Right cardiac atrium (tissue), 5 donors: ENCODE results near the gene GPR153. TPM values are rescaled to one million over a fixed set of nuclear protein-coding genes. Genes with fewer than 3 reads are reported as not detected.

Source experiments
- ATAC-seq, 2 donors: fragments of 200-7000 bp; cut with Tn5 transposase; one replicate each; pipeline versions ENCODE4 v1.8.0 to v1.9.1; 2020; ENCODE audit warnings: moderate library complexity in 2 of 2, mild to moderate bottlenecking in 1 of 2
- DNase-seq, 3 donors: peaks; one replicate each; pipeline ENCODE4 v3.0.0-alpha.2; 2020
- H3K27ac ChIP-seq: one replicate; pipeline ENCODE4 v1.5.1; 2013; ENCODE audit warnings: mild to moderate bottlenecking, low read length, control low read depth, moderate library complexity
- H3K27me3 ChIP-seq: one replicate; pipeline ENCODE4 v1.6.1; 2013; ENCODE audit not compliant: control insufficient read depth, insufficient read depth
- H3K4me1 ChIP-seq: one replicate; pipeline ENCODE4 v1.6.1; 2013; ENCODE audit warnings: low read length; ENCODE audit not compliant: control insufficient read depth, insufficient read depth
- H3K4me3 ChIP-seq: one replicate; pipeline ENCODE4 v1.5.1; 2013; ENCODE audit warnings: low read length, control low read depth
- H3K9me3 ChIP-seq: one replicate; pipeline ENCODE4 v1.6.1; 2013; ENCODE audit warnings: low read length; ENCODE audit not compliant: control insufficient read depth
- WGBS: extraction: QIAGEN DNeasy Blood & Tissue Kit; methylation state at CpG from one replicate; pipeline ENCODE4 v1.1.7; 2013; 5-methylcytosine and 5-hydroxymethylcytosine counted together
- intact Hi-C, 4 donors: fragments of 100-400 bp; cut with DNase I; formaldehyde crosslinking; loops; one replicate each; pipeline versions ENCODE4 v1.11.0 to v1.14.0; 2022 to 2023
- polyA plus RNA-seq: library from polyadenylated mRNA; stranded (reverse); fragments of 200-250 nt; gene quantifications from one replicate; pipeline ENCODE4 v1.2.3, GENCODE V29; 2013
- total RNA-seq, 4 donors: library from RNA; stranded (reverse); fragmentation: NEBNext Ultra II Directional; extraction: Animal tissue kit (Norgen Biotek cat#: 25700); gene quantifications; one replicate each; pipeline ENCODE4 v1.2.1, GENCODE V29; 2021
- donor health status: healthy with polysubstance abuse.
- donor health status: DM: no; HTN: yes; CAD: no.
- donor health status: DM: no; HTN: no; CAD: no.
- donor health status: DM: no; HTN: yes; CAD: no; lungs with severe emphysema.
- donor health status: DM: yes; HTN: yes; CAD: no.

The GPR153 gene
- total and polyA plus RNA-seq, 5 donors = 6.7 to 14.3 (median 9.3) TPM

GRCh38 chr1:6241107-6241886 lies 19.6 kb downstream of the GPR153 start:
- H3K9me3 ChIP-seq = no peaks in the 10 kb centered on the region
- H3K27me3 ChIP-seq = no peaks in the 10 kb centered on the region
- no peak for ATAC-seq
- H3K4me3 ChIP-seq = no peak overlapping the region
- no peak for DNase-seq
- 32% methylated on average over 33 of the region's 33 CpGs for WGBS
- intact Hi-C loops = loop anchor here in 2 of 4 donors (5.0 to 10.0 kb wide), 2 partner anchors 44 to 196 kb away; partner anchors contain the start of genes KCNAB2 (in 1 of the 2) and RPL22 (in 1 of the 2)
- no peak overlapping the region for H3K27ac ChIP-seq
- no peaks in the 10 kb centered on the region for H3K4me1 ChIP-seq

- H3K9me3 ChIP-seq = no peaks in the 10 kb centered on the region
- WGBS = 77% methylated on average over 17 of the region's 17 CpGs
- H3K27ac ChIP-seq = no peak overlapping the region
- intact Hi-C loops = loop anchor here in 2 of 4 donors (5.0 to 10.0 kb wide), 2 partner anchors 43 to 195 kb away; partner anchors contain the start of genes KCNAB2 (in 1 of the 2) and RPL22 (in 1 of the 2)
- H3K4me1 ChIP-seq = peaks cover 1% of the 10 kb centered on the region
- DNase-seq (peak in 1 of 3 donors; percentile 27), ATAC-seq (no peak)
- H3K4me3 ChIP-seq = no peak overlapping the region
- H3K27me3 ChIP-seq = no peaks in the 10 kb centered on the region
Measured at GRCh38 chr1:6239950-6240768, 20.7 kb downstream of the GPR153 start.

GRCh38 chr1:6239213-6239752 lies 21.6 kb downstream of the GPR153 start:
- Histone ChIP-seq H3K4me3 (no peak overlapping the region), H3K27ac (no peak overlapping the region), H3K27me3 (no peaks in the 10 kb centered on the region), H3K4me1 (peaks cover 5% of the 10 kb centered on the region), H3K9me3 (no peaks in the 10 kb centered on the region)
- intact Hi-C loops = no loop called here
- DNase-seq (peak in 1 of 3 donors; percentile 1), ATAC-seq (no peak)
- 36% methylated on average over 7 of the region's 7 CpGs for WGBS

GRCh38 chr1:6237093-6237492 lies 23.8 kb downstream of the GPR153 start:
- intact Hi-C loops = no loop called here
- Histone ChIP-seq H3K9me3 (no peaks in the 10 kb centered on the region), H3K27me3 (no peaks in the 10 kb centered on the region), H3K4me1 (peaks cover 5% of the 10 kb centered on the region), H3K27ac (no peak overlapping the region), H3K4me3 (no peak overlapping the region)
- peak in 1 of 3 donors; percentile 15 for DNase-seq
- WGBS = 98% methylated on average over 4 of the region's 4 CpGs
- ATAC-seq = no peak

- Histone ChIP-seq H3K27ac (no peak overlapping the region), H3K4me1 (peaks cover 7% of the 10 kb centered on the region), H3K4me3 (peak overlapping the region; percentile 99), H3K9me3 (no peaks in the 10 kb centered on the region), H3K27me3 (no peaks in the 10 kb centered on the region)
- peak in 1 of 3 donors; percentile 66 for DNase-seq
- WGBS = under 1% methylated on average over 30 of the region's 30 CpGs
- peak in 1 of 2 donors; percentile 2 for ATAC-seq
- intact Hi-C loops = no loop called here
Measured at GRCh38 chr1:6235296-6235677, 25.6 kb downstream of the GPR153 start.

GRCh38 chr1:6234502-6235295 lies 26.2 kb downstream of the GPR153 start:
- H3K27ac ChIP-seq = peak overlapping the region; percentile 2
- DNase-seq = peak in 1 of 3 donors; percentile 19
- intact Hi-C loops = no loop called here
- no peaks in the 10 kb centered on the region for H3K27me3 ChIP-seq
- H3K4me1 ChIP-seq = peaks cover 7% of the 10 kb centered on the region
- peak overlapping the region; percentile 99 for H3K4me3 ChIP-seq
- 35% methylated on average over 20 of the region's 20 CpGs for WGBS
- ATAC-seq = no peak
- H3K9me3 ChIP-seq = no peaks in the 10 kb centered on the region

GRCh38 chr1:6233376-6233775 lies 27.5 kb downstream of the GPR153 start:
- H3K27ac ChIP-seq = peak overlapping the region; percentile 69
- WGBS = 41% methylated on average over 1 of the region's 1 CpG
- DNase-seq (peak in 1 of 3 donors; percentile 3), ATAC-seq (no peak)
- no peaks in the 10 kb centered on the region for H3K9me3 ChIP-seq
- intact Hi-C loops = no loop called here
- H3K27me3 ChIP-seq = no peaks in the 10 kb centered on the region
- no peak overlapping the region for H3K4me3 ChIP-seq
- H3K4me1 ChIP-seq = peaks cover 7% of the 10 kb centered on the region

GRCh38 chr1:6225651-6226050 lies 35.2 kb downstream of the GPR153 start:
- intact Hi-C loops = no loop called here
- H3K4me3 ChIP-seq = no peak overlapping the region
- peak overlapping the region; percentile 2 for H3K27ac ChIP-seq
- no peaks in the 10 kb centered on the region for H3K27me3 ChIP-seq
- 76% methylated on average over 8 of the region's 8 CpGs for WGBS
- H3K4me1 ChIP-seq = peaks cover 8% of the 10 kb centered on the region
- peak in 1 of 3 donors; percentile 6 for DNase-seq
- ATAC-seq = no peak
- no peaks in the 10 kb centered on the region for H3K9me3 ChIP-seq

GRCh38 chr1:6224718-6225117 lies 36.2 kb downstream of the GPR153 start:
- WGBS = 72% methylated on average over 15 of the region's 15 CpGs
- DNase-seq = peak in 1 of 3 donors; percentile 50
- Histone ChIP-seq H3K4me3 (no peak overlapping the region), H3K9me3 (no peaks in the 10 kb centered on the region), H3K27ac (peak overlapping the region; percentile 13), H3K27me3 (no peaks in the 10 kb centered on the region), H3K4me1 (peaks cover 8% of the 10 kb centered on the region)
- intact Hi-C loops = no loop called here
- ATAC-seq = no peak

GRCh38 chr1:6223617-6224016 lies 37.3 kb downstream of the GPR153 start:
- Histone ChIP-seq H3K4me3 (no peak overlapping the region), H3K9me3 (no peaks in the 10 kb centered on the region), H3K27me3 (no peaks in the 10 kb centered on the region), H3K27ac (peak overlapping the region; percentile 51), H3K4me1 (peaks cover 8% of the 10 kb centered on the region)
- 80% methylated on average over 13 of the region's 13 CpGs for WGBS
- ATAC-seq (peak; percentile 70 to 82), DNase-seq (peak in 2 of 3 donors; percentile 79 to 83)
- intact Hi-C loops = no loop called here
